ENCODE data around the gene HOXC13.

The HOXC13 gene

GRCh38 chr12:53956914-53957536, 18.4 kb downstream of the HOXC13 start:
- DNase-seq (ENCODE audit: low spot score): no peak
- TF ChIP-seq CTCF (IDR thresholded peaks at IDR 0.05; ENCODE audit: extremely low read depth, insufficient read depth, missing control alignments): no peak
- in situ Hi-C loops (cut with MboI; ENCODE audit: low pct_unique_long_range_greater_than_20kb, low sequenced_read_pairs, unreplicated experiment): no loop called here

- TF ChIP-seq CTCF (IDR thresholded peaks at IDR 0.05; ENCODE audit: extremely low read depth, insufficient read depth, missing control alignments): no peak
- no peak for DNase-seq (ENCODE audit: low spot score)
- in situ Hi-C loops (cut with MboI; ENCODE audit: low pct_unique_long_range_greater_than_20kb, low sequenced_read_pairs, unreplicated experiment): no loop called here
These were observed 19.5 kb downstream of the HOXC13 start for GRCh38 chr12:53958128-53958527.

GRCh38 chr12:53959314-53959713, 20.7 kb downstream of the HOXC13 start:
- in situ Hi-C loops (cut with MboI; ENCODE audit: low pct_unique_long_range_greater_than_20kb, low sequenced_read_pairs, unreplicated experiment): no loop called here
- no peak for DNase-seq (ENCODE audit: low spot score)
- TF ChIP-seq CTCF (IDR thresholded peaks at IDR 0.05; ENCODE audit: extremely low read depth, insufficient read depth, missing control alignments): no peak

GRCh38 chr12:53960187-53961024, 21.8 kb downstream of the HOXC13 start:
- in situ Hi-C loops (cut with MboI; ENCODE audit: low pct_unique_long_range_greater_than_20kb, low sequenced_read_pairs, unreplicated experiment): no loop called here
- TF ChIP-seq CTCF (IDR thresholded peaks at IDR 0.05; ENCODE audit: extremely low read depth, insufficient read depth, missing control alignments): no peak
- DNase-seq (ENCODE audit: low spot score): no peak

- TF ChIP-seq CTCF (IDR thresholded peaks at IDR 0.05; ENCODE audit: extremely low read depth, insufficient read depth, missing control alignments): no peak
- DNase-seq (ENCODE audit: low spot score): no peak
- in situ Hi-C loops (cut with MboI; ENCODE audit: low pct_unique_long_range_greater_than_20kb, low sequenced_read_pairs, unreplicated experiment): no loop called here
These were observed 22.6 kb downstream of the HOXC13 start for GRCh38 chr12:53961025-53961761.

GRCh38 chr12:53963005-53963404, 24.4 kb downstream of the HOXC13 start:
- DNase-seq (ENCODE audit: low spot score): no peak
- in situ Hi-C loops (cut with MboI; ENCODE audit: low pct_unique_long_range_greater_than_20kb, low sequenced_read_pairs, unreplicated experiment): no loop called here
- no peak for TF ChIP-seq CTCF (IDR thresholded peaks at IDR 0.05; ENCODE audit: extremely low read depth, insufficient read depth, missing control alignments)

Measured in GM13977 (cell line).